Activated naive CD8-positive, alpha-beta T cell (primary cell): ENCODE results near the gene ST14.

Experiments used
- H3K27ac Mint-ChIP-seq: one replicate; pipeline ENCODE4 v1.8.0; 2021; ENCODE audit warnings: mixed read lengths
- H3K27me3 Mint-ChIP-seq: one replicate; pipeline ENCODE4 v1.8.0; 2021; ENCODE audit warnings: mixed read lengths
- H3K36me3 Mint-ChIP-seq: one replicate; pipeline ENCODE4 v1.8.0; 2021; ENCODE audit warnings: mixed read lengths
- H3K4me1 Mint-ChIP-seq: one replicate; pipeline ENCODE4 v1.8.0; 2021; ENCODE audit warnings: low read depth, mixed read lengths
- H3K4me3 Mint-ChIP-seq: one replicate; pipeline ENCODE4 v1.8.0; 2021; ENCODE audit warnings: mild to moderate bottlenecking, mixed read lengths
- H3K9me3 Mint-ChIP-seq: one replicate; pipeline ENCODE4 v1.8.0; 2021; ENCODE audit warnings: low read depth, mixed read lengths

ST14 gene

DNA sequence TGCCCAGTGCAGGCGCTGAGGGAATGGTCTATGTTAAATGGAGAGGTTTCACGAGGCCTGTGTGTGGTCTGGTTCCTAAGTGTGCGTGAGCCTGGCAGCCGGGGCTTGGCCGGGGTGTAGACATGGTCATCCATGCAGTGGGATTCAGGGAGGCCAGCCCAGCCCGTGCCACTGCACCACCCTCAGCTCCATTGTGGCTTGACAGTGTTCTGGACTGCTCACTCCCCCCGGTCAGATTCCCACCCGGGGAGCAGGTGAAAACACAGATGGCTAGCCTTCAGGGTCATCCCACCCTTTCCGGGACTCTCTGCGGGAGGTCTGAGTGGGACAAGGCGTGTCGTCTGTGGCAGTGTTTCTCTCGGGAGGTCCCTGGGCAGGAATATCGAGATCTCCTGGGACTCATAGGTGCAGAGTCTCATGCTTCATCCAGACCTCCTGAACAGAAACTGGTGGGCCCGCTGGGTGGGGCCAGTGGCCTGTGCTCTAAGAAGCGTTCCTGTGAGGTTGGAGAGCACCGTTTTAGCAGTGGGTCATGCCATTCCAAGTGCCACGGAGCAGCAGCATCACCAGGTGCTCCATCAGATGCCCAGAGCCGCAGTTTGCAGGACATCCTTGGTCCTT lies 52.3 kb downstream of the ST14 start:
- Mint-ChIP-seq H3K27me3 (peaks cover 6% of the 10 kb centered on the region), H3K27ac (no peak overlapping the region), H3K4me1 (no peaks in the 10 kb centered on the region), H3K36me3 (no peaks in the 10 kb centered on the region), H3K9me3 (no peaks in the 10 kb centered on the region), H3K4me3 (no peak overlapping the region)

GRCh38 chr11:130212431-130212961 lies 52.9 kb downstream of the ST14 start:
- peaks cover 6% of the 10 kb centered on the region for H3K27me3 Mint-ChIP-seq
- no peaks in the 10 kb centered on the region for H3K4me1 Mint-ChIP-seq
- H3K27ac Mint-ChIP-seq = no peak overlapping the region
- no peaks in the 10 kb centered on the region for H3K36me3 Mint-ChIP-seq
- H3K4me3 Mint-ChIP-seq = no peak overlapping the region
- no peaks in the 10 kb centered on the region for H3K9me3 Mint-ChIP-seq

GRCh38 chr11:130213143-130213978 lies 53.8 kb downstream of the ST14 start:
- Mint-ChIP-seq H3K4me3 (no peak overlapping the region), H3K36me3 (no peaks in the 10 kb centered on the region), H3K27ac (no peak overlapping the region), H3K9me3 (no peaks in the 10 kb centered on the region), H3K27me3 (peaks cover 6% of the 10 kb centered on the region), H3K4me1 (no peaks in the 10 kb centered on the region)

- no peak overlapping the region for H3K27ac Mint-ChIP-seq
- no peaks in the 10 kb centered on the region for H3K4me1 Mint-ChIP-seq
- no peaks in the 10 kb centered on the region for H3K36me3 Mint-ChIP-seq
- H3K4me3 Mint-ChIP-seq = no peak overlapping the region
- peaks cover 6% of the 10 kb centered on the region for H3K27me3 Mint-ChIP-seq
- no peaks in the 10 kb centered on the region for H3K9me3 Mint-ChIP-seq
Observed at GRCh38 chr11:130213979-130214281, 54.3 kb downstream of the ST14 start.

GRCh38 chr11:130214861-130215530 lies 55.4 kb downstream of the ST14 start:
- no peak overlapping the region for H3K27ac Mint-ChIP-seq
- no peaks in the 10 kb centered on the region for H3K9me3 Mint-ChIP-seq
- H3K4me3 Mint-ChIP-seq = no peak overlapping the region
- H3K27me3 Mint-ChIP-seq = peaks cover 6% of the 10 kb centered on the region
- H3K4me1 Mint-ChIP-seq = no peaks in the 10 kb centered on the region
- H3K36me3 Mint-ChIP-seq = no peaks in the 10 kb centered on the region

- Mint-ChIP-seq H3K27ac (no peak overlapping the region), H3K4me1 (no peaks in the 10 kb centered on the region), H3K4me3 (no peak overlapping the region)
Observed at GRCh38 chr11:130215531-130216220, 56.1 kb downstream of the ST14 start.

DNA sequence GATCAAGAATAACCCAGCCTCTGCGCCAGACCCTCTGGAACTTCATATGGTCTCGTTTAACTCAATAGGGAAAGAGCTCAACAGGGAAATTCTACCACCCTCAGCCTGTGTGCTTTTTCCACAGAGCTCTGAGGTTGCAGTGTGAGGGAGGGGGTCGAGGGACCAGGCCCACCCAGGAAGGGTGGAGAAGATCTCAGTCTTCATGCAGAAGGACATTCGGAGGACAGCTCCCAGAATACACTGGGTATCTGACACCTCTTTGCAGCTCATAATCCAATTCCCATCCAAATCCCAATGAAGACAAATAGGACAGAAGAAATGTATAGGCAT lies 56.6 kb downstream of the ST14 start:
- Mint-ChIP-seq H3K27ac (no peak overlapping the region), H3K27me3 (peaks cover 3% of the 10 kb centered on the region), H3K4me1 (no peaks in the 10 kb centered on the region), H3K36me3 (no peaks in the 10 kb centered on the region), H3K4me3 (no peak overlapping the region), H3K9me3 (no peaks in the 10 kb centered on the region)

More at GRCh38 chr11:130215531-130216220, 56.1 kb downstream of the ST14 start:
- Mint-ChIP-seq H3K36me3 (no peaks in the 10 kb centered on the region), H3K9me3 (no peaks in the 10 kb centered on the region), H3K27me3 (peaks cover 3% of the 10 kb centered on the region)

DNA sequence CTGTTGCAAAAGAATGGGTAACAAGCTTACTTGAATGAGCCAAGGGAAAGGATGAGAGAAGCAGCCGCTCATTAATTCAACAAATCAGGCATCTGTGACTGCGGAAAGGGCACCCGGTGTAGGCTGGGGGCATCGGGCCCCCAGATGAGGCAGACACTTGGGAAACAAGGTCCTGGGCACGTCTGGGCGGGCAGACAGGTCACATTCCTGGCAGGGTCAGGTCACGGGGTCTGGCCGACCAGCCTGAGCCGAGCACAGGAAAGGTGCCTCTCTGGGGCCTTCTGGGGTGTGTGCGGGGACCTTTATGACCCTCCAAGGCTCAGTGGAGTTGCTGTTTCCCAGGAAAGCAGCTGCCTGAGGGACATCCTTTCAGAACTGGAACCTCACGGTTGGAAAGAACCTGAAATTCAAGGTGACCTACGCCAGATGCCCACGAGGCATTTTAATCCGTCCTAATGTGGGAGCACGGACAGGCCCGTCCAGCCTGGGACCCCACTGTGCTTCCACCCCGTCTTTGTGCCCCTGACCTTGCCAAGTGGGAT lies 57.1 kb downstream of the ST14 start:
- no peaks in the 10 kb centered on the region for H3K27me3 Mint-ChIP-seq
- H3K36me3 Mint-ChIP-seq = no peaks in the 10 kb centered on the region

DNA sequence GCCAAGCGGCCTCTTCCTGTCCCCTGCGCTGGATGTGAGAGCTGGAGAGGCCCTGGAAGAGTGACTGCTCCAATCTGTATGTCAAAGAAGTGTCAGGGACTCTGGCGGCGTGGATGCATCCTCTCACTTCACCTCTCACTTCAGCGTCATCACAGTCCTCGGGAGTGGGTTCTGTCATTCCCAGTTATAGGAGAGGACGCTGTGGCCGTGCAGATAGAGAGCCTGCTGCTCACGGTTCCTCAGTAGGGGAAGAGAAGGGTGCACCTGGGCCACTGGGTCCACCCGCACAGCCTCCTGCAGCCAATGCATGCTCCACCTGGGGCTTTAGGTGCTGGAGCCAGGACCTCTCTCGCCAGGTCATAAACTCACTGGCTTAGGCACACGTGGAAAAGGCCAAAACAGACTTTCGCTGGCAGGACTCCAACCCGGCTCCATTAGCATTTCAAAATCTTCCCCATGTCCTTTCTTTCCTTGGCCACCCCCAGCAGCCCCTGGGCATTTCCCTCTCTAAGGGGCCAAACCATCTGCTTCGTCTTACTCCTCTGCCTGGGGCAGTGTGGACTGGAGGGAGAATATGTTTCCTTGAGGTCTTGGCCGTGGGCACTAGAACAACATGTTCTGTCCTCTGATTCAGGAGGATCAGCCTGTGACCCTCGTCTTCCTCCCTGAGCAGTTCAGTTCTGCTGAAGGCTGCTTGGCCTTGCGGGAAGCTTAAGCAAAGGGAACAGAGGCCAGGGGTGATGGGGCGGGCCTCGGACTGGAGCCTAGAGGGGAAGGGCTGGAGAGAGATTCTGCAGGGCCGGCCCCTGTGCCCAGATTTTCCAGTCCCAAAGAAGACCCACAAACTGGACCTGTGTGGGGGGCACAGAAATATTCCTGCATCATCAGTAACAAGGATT lies 57.8 kb downstream of the ST14 start:
- Mint-ChIP-seq H3K9me3 (no peaks in the 10 kb centered on the region), H3K27ac (no peak overlapping the region), H3K36me3 (no peaks in the 10 kb centered on the region)

More for the DNA sequence above, 57.1 kb downstream of the ST14 start:
- Mint-ChIP-seq H3K4me3 (no peak overlapping the region), H3K4me1 (no peaks in the 10 kb centered on the region), H3K27ac (no peak overlapping the region), H3K9me3 (no peaks in the 10 kb centered on the region)

GRCh38 chr11:130218501-130219070 lies 59.0 kb downstream of the ST14 start:
- H3K9me3 Mint-ChIP-seq = no peaks in the 10 kb centered on the region
- H3K27me3 Mint-ChIP-seq = no peaks in the 10 kb centered on the region
- H3K4me3 Mint-ChIP-seq = no peak overlapping the region
- H3K4me1 Mint-ChIP-seq = peaks cover 5% of the 10 kb centered on the region
- H3K36me3 Mint-ChIP-seq = no peaks in the 10 kb centered on the region
- H3K27ac Mint-ChIP-seq = no peak overlapping the region

More for the DNA sequence above, 57.8 kb downstream of the ST14 start:
- H3K4me1 Mint-ChIP-seq = no peaks in the 10 kb centered on the region
- H3K27me3 Mint-ChIP-seq = no peaks in the 10 kb centered on the region
- H3K4me3 Mint-ChIP-seq = no peak overlapping the region

DNA sequence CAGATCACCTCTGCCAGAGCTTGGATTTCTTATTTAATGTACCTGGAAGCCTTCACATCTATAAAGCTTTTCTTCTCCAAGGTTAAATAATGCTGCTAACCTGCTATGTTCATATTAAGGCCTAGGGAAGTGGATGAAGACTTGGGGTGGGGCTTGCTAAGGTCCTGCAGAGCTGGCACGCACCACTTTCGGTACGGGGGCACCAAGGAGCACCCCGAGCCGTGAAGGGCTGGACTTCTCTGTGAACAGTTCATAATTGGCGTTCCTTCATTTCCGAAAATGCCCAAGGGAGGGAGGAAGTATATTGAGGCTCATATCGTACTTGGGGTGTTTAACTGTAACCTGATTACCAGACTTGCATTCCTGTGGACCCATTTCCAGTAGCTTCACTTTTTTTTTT lies 59.6 kb downstream of the ST14 start:
- no peaks in the 10 kb centered on the region for H3K27me3 Mint-ChIP-seq
- no peaks in the 10 kb centered on the region for H3K36me3 Mint-ChIP-seq
- H3K9me3 Mint-ChIP-seq = no peaks in the 10 kb centered on the region

DNA sequence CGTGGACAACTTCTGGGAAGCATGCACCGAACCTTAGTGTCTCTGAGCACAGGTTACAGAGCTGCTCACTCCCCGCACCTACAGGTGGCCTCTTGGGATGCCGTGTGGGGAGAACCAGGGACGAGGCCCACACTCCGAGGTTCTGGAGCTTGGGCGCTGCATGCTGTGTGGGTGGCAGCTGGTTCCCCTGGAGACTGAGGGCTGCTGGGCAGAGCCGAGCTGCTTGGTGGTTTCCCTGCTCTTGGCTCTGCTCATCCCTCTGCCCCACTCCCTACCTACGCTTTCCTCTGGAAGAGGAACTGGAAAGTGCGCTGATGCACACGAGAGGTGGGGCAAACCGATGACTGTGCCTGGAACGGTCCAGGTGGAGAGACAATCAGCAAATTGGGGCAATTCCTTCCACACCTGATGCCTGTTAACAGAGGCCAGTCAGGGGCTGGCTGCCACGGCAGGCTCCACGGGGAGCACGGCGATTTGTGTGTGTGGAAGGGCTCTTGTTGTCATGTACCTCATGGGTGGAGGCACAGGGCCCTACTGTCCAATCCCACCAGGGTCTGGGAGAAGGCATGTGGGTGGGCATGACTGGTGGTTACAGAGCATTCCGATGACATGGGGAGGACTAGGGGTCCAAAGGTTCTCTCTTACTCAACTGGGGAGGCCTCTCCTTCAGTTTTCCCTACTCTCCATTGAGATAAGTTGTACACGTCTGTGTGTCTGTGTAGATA lies 60.9 kb downstream of the ST14 start:
- no peaks in the 10 kb centered on the region for H3K9me3 Mint-ChIP-seq
- no peaks in the 10 kb centered on the region for H3K27me3 Mint-ChIP-seq
- H3K27ac Mint-ChIP-seq = no peak overlapping the region
- H3K4me3 Mint-ChIP-seq = no peak overlapping the region
- H3K36me3 Mint-ChIP-seq = no peaks in the 10 kb centered on the region
- H3K4me1 Mint-ChIP-seq = peaks cover 10% of the 10 kb centered on the region

More for the DNA sequence above, 59.6 kb downstream of the ST14 start:
- Mint-ChIP-seq H3K4me3 (no peak overlapping the region), H3K27ac (no peak overlapping the region), H3K4me1 (peaks cover 10% of the 10 kb centered on the region)

- no peaks in the 10 kb centered on the region for H3K27me3 Mint-ChIP-seq
- no peaks in the 10 kb centered on the region for H3K9me3 Mint-ChIP-seq
- no peaks in the 10 kb centered on the region for H3K36me3 Mint-ChIP-seq
- peak overlapping the region; percentile 64 for H3K27ac Mint-ChIP-seq
- H3K4me3 Mint-ChIP-seq = no peak overlapping the region
- peaks cover 10% of the 10 kb centered on the region for H3K4me1 Mint-ChIP-seq
Observed at GRCh38 chr11:130223291-130223971, 63.8 kb downstream of the ST14 start.
